Measurements from ENCODE around the gene CLRN1.

The CLRN1 gene

GRCh38 chr3:150913133-150913922, 59.2 kb downstream of the CLRN1 start:
- no peak for DNase-seq

DNA sequence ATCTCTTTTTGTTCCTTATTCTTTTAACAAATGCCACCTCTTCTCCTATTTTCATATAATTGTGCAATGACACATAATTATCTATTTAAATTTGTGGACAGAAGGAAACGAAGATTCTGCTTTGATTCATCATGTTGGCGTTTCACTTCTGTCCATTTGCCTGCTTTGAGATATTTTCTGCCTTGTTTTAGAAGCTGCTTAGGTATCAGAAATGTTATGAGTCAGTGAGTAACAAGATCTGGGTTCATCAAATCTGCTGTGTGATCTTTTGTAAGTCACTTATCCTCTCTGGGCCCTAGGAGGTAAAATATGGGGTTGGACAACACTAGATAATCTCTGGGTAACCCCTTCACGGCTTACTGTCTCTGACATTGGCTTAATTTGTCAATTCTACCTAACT, 60.0 kb downstream of the CLRN1 start:
- DNase-seq = no peak

DNA sequence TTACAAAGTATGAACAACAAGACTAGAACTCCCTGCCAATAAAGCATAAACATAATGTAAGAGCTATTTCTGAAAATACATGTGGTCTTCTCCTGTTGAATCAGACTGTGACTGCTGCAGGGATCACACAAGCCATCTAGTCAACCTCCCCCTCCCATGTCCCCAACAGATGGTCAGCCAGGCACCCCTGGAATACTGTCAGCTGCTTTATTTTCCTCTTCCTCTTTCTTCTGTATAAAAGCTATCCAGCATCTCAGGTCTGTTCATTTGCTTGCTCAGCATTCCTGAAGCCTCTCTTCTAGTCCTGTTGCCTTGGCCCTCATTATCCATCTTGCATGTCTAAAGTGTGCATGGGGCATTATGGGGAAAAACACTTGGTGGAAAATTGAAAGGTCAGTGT, 60.8 kb downstream of the CLRN1 start:
- DNase-seq = no peak

DNA sequence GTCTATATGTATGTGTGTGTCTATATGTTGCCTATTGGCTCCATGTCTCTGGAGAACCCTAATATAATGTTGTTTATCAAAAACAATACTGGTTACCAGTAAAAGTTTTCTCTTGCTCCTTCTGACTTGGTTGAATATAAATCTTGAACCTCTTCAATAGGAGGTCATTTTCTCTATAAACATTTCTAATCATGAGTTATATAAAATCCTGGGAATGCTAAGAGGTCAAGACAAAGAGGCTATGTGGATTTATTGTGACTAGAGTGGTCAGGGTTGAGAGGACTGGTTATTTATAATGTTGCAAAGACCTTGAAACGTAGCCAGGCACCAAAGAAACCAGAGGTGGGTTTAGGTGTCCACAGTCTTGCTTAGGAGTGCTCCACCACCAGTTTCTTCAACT, 66.1 kb downstream of the CLRN1 start:
- no peak for DNase-seq

DNA sequence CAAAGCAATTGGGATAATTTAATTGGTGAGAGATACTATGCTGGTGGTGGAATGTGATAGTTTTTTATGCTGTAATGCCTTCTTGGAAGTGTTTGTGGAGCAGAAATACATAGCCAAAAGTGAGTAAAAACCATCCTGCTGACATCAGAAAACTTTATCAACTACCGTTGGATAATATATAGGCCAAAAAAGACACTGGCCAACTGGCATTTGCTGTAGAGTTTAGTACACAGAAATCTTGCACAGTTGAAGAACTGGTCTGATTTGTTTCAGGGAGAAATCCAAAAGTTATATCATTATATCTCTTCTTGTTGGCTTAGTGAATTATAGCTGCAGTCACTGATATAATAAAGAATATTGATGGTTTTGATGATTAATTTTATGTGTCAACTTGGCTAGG, 66.8 kb downstream of the CLRN1 start:
- no peak for DNase-seq

DNA sequence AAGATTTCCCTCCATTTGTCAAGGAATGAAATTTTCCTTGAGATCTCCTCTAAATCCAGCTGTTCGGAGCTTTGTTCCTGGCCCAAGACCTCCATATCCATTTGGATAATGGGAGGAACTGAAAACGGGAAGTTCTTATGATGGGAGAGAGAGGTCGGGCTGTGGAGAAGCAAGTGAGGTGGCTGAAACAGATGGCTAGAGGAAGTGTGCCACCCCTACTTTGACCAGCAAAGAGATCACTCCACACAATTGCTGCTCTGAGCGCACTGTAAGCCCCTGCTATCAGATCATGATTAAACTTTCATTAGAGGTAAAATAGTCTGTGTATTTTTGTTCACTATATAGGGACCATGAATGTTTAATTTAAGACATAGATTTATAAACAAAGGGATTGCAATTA, 67.2 kb downstream of the CLRN1 start, which contains the start of gene MINDY4B:
Gene MINDY4B (minus strand): TSS at position 101 of the 400 bp plus-strand sequence. CDS start 0 bp downstream, at position 101.
- no peak for DNase-seq

DNA sequence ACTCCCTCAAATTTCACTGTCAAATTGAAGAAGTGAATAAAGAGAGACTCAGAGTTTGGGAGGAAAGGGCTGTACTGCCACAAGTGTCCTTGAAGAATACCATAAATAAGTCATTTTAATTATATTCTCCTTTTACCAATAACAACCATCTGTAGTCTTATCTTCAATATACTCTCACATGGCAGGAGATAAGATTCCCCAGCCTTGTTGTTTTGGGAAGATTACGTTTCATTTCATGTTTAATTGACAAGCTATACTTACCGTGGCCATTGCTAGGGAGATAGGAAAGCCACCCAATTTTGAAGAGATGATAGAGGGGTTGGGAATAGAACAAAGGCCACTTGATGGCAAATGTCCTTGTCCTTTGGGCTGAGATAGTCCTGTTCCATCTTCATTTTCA, 69.5 kb downstream of the CLRN1 start:
- no peak for DNase-seq

- no peak for DNase-seq
These were observed 70.7 kb downstream of the CLRN1 start for GRCh38 chr3:150901793-150902192.

DNA sequence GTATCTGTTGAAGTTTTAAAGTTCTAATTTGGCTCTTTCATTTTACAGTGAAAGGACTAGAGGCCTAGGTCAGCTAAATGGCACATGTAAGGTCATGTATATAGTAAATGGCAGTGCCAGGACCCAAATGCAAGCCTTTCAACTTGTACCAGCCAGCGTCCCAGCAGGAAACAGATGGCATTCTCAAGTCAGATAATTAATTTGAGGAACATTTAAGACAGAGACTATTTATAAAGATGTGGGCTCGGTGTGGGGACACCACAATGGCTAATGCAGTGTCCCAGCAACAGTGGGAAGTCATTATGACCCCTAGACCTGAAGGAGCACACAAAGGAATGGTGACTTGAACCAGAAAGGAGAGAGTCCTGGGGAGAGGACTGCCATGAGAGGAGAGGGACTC, 73.4 kb downstream of the CLRN1 start:
- no peak for DNase-seq

DNA sequence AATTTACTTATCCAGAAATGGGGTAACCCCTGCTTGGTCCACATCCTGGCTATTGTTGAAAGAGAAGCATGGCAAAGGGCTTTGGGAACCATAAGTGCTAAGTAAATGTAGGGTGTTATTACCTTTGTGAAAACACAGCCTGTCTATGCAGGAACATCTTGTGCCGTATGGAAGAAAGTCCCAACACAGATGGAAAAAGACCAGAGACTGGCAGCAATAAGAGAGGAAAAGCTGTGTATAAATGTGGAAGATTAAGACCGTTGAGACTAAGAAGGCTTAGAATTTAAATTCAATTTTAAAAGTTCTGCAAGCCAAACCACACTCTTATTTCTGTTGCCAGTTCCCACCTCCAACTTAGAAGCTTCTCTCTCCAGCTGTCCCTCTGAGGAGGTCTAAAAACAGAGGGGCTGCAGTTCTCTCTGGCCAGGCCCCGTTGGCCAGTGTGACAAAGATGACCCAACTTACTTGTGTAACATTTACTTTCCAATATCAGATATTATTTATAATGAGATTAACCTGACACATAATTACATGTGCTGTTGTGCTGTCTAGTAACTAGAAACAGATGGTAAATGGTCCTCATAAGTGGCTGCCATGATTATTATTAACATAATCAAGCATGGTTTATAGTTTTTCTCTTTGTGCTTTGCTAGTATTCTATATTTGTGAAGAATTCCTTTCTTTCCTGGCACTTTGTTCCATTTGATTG, 74.3 kb downstream of the CLRN1 start:
- DNase-seq = no peak

DNA sequence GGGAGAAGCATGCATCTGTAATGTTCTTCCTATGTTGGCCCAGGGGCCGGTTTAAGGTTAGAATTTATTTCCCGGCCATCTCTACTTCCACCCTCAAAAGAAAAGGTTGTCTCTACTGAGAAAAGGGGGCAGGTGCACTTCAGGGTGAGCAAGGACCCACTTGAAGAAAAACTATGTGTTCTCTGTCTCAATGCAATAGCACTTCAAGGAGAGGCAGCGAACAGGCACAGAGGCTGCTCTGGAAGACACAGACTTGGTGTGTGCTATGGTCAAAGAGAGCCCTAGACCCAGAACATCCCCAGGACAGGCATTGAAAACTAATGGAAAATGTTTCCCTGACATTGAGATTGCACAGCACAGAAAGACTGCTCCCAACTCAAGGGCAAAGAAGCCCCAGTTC, 74.9 kb downstream of the CLRN1 start:
- DNase-seq = no peak

- no peak for DNase-seq
These were observed 81.7 kb downstream of the CLRN1 start for GRCh38 chr3:150890831-150891230.

DNA sequence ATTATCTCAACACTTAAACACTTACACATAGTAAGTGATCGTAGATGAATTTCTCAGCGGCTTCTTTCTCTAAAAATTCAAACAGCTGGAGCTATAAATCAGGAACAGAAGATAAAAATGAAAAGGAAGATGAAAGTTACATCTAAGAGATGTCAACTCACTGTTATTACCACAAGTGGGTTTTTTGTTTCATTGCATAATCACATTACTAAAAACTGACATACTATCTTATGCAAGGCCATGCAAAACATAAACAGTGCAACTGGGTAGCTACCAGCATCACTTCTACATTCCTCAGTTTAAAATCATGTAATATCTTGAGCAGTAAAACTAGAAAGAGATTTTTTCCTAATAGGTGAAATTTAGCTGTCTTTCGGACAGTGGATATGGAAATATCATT, 82.2 kb downstream of the CLRN1 start:
- no peak for DNase-seq

DNA sequence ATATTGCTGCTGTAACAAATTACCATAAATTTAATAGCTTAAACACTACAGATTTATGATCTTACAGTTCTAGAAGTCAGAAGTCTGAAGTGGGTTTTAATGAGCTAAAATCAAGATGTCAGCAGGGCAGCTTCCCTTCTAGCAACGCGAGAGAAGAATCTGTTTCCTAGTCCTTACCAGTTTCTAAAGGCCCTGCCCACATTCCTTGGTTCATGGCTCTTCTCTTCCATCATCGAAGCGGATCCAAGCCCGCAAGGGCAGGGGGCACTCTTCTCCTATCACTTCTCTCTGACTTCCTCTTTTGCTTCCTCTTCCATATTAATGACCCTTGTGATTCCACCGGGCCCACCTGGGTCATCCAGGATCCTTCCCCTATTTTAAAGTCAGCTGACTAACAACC, 83.4 kb downstream of the CLRN1 start:
- no peak for DNase-seq

DNA sequence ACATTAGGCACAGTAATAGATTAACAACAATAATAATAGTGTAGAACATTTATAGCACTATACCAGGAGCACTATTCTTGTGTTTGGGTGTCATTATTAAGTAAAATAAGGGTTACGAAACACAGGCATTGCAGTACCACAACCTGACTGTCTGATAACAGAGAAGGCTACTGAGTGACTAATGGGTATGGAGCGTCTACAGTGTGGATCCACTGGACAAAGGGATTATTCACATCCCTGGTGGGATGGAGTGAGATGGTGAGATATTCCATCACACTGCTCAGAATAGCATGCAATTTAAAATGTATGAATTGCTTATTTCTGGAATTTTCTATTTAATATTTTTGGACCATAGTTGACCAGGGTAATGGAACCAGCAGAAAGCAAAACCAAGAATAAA, 85.5 kb downstream of the CLRN1 start:
- no peak for DNase-seq

- DNase-seq = no peak
These were observed 87.0 kb downstream of the CLRN1 start for GRCh38 chr3:150885535-150885934.

DNA sequence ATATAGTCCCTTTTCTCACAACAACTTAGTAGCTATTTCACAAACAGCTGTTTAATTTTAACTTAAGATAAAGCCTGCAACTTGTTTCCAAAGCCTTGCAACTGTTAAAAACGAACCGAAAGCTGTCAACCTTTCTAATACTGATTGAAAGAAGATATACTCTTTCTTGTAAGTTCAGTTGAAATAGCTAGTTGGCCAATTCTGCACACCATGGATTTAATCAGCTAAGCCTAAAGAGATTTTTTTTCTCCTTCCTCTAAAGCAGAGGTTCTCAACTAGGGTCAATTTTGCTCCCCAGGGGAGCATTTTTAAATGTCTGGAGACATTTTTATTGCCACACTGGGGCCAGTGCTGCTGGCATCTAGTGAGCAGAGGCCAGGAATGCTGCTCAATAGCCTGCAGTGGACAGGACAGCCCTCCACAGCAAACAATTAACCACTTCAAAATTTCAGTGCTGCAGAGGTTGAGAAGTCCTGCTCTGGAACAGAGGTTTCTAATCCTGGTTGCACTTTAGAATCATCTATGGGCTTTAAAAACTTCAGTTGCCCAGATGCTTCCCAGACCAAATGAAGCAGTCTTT, 93.4 kb downstream of the CLRN1 start:
- DNase-seq = no peak

- no peak for DNase-seq
These were observed 94.2 kb downstream of the CLRN1 start for GRCh38 chr3:150878290-150878689.

DNA sequence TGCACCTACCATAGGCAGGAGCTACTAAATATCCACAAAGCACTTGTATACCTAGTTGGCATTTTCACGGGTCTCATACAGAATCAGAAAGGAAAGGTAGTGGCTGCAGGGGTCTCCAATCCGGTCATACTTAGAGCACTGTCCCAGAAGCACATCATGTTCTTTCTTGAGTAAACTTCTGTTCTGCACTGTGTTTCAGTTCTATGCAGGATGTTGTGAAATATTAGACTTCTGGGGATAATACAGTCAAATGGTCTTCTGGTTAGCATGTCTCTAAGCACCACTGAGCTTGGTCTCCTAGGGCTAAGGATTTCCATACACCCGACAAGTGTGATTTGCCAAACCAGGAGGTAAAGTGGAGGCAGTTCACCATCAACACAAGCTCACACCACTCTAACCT, 95.2 kb downstream of the CLRN1 start:
- no peak for DNase-seq

GRCh38 chr3:150876611-150877265, 95.8 kb downstream of the CLRN1 start:
- DNase-seq = no peak

All from NCI-H187 (cell line).